ENCODE data around the gene PHETA2.

PHETA2 gene

GRCh38 chr22:42074132-42074811 is at the start of gene PHETA2:
TSS of gene PHETA2 (plus strand) at chr22:42074248. CDS start at chr22:42077294, 3,046 bp downstream.
- no peak for DNase-seq (ENCODE audit: low read depth)

- DNase-seq (ENCODE audit: low read depth): no peak
Measured at GRCh38 chr22:42025421-42025820, 48.6 kb upstream of the PHETA2 start.

DNA sequence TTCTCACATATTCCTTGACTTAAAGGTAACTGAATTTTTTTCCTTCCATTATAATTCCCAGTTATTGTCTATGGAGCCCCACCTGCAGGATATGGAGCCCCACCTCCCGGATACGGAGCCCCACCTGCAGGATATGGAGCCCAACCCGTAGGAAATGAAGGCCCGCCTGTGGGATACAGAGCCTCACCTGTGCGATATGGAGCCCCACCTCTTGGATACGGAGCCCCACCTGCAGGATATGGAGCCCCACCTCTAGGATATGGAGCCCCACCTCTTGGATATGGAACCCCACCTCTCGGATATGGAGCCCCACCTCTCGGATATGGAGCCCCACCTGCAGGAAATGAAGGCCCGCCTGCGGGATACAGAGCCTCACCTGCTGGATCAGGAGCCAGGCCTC is 47.3 kb upstream of the PHETA2 start:
- no peak for DNase-seq (ENCODE audit: low read depth)

DNA sequence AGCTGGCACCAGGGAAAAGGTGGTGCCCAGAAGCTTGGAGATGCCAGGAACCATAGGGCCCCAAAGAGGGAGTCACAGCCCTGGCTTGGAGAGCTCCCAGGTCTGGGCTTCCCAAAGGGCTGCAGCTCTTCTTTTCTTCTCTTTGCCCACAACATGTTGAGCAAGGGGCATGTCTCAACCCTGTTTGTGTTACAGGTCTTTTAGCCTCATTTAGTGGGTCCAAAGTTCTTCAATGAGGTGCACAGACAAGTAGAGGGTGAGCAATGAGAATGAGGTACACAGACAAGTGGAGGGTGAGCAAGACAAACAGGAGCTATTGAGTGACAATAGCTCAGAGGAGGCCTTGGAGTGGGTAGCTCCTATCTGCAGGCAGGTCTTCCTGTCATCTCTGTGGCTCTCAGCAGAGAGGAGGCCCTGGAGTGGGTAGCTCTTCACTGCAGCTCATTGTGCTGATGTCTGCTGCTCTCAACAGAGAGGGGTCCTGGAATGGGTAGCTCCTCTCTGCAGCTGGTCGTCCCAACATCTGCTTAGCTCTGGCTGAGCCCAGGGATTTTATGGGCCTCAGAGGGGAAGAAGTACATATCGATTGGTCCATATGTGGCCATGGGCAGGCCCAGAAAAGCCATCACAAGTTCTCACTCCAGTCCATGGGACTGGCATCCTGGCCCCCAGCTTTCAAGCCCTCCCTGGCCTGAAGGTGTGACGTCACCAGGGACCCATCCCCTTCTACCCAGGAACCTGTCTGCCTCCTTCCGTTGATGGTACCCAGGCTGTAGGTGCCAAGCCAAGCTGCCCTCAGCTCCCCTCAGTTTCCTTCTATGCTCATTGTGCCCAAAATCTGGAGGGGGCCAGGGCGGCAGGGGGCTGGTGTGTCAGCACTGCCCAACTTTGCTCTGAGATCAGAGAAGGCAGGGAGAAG is 40.5 kb upstream of the PHETA2 start:
- no peak for DNase-seq (ENCODE audit: low read depth)

DNA sequence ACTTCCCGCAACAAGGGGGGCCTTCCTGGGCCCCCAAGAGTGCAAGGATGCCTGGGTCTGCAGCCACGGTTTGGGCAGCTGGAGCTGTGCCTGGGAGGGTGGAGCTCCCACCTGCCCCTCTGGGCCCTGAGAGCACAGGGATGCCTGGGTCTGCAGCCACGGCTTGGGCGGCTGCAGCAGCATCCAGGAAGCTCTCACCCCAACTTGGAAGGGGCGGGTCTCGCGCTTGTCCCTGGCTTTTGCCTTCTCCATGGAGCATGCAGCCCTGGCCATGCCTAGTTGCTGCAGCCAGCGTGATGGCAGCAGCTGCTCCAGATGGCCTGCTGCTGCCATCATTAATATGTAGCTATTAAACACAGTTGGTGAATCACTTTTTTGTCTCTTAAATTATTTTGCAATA is 38.8 kb upstream of the PHETA2 start:
- DNase-seq (ENCODE audit: low read depth): no peak

DNA sequence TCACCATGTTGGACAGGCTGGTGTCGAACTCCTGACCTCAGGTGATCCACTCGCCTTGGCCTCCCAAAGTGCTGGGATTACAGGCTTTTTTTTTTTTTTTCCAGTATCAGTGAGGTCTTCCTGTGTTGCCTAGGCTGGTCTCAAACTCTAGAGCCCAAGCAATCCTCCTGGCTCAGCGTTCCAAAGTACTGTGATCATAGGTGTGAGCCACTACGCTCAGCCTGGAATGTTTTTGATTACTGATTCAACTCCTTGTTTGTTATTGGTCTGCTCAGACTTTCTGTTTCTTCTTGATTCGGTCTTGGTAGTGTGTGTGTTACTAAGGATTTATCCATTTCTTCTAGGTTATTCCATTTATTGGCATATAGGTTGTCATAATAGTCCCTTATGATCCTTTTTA is 34.8 kb upstream of the PHETA2 start:
- DNase-seq (ENCODE audit: low read depth): no peak

- no peak for DNase-seq (ENCODE audit: low read depth)
Measured at GRCh38 chr22:42041784-42042183, 32.3 kb upstream of the PHETA2 start.

GRCh38 chr22:42050641-42051180 is 23.3 kb upstream of the PHETA2 start:
- no peak for DNase-seq (ENCODE audit: low read depth)

GRCh38 chr22:42052765-42053164 is 21.3 kb upstream of the PHETA2 start:
- DNase-seq (ENCODE audit: low read depth): no peak

- no peak for DNase-seq (ENCODE audit: low read depth)
Measured at GRCh38 chr22:42056757-42057511, 17.1 kb upstream of the PHETA2 start.

DNA sequence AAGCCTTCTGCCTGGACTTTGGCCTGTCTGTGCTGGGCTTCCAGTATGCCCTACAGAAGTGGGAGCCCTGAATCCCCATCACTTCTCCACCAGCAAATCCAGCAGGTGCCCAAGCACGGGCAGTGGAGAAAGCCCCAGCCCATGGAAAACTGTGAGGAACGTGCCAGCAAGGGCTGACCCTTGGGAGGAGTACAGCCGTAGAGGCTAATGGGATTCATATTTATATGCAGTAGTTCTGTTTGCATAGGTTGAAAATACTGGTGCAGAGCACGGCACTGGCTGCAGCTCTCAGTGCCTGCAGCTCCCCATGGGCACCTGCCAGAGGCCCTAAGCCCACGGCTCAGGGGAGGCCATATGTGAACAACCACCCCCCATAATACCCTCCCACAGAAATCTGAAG is 13.6 kb upstream of the PHETA2 start:
- DNase-seq (ENCODE audit: low read depth): no peak

GRCh38 chr22:42061041-42061440 is 13.0 kb upstream of the PHETA2 start:
- DNase-seq (ENCODE audit: low read depth): no peak

DNA sequence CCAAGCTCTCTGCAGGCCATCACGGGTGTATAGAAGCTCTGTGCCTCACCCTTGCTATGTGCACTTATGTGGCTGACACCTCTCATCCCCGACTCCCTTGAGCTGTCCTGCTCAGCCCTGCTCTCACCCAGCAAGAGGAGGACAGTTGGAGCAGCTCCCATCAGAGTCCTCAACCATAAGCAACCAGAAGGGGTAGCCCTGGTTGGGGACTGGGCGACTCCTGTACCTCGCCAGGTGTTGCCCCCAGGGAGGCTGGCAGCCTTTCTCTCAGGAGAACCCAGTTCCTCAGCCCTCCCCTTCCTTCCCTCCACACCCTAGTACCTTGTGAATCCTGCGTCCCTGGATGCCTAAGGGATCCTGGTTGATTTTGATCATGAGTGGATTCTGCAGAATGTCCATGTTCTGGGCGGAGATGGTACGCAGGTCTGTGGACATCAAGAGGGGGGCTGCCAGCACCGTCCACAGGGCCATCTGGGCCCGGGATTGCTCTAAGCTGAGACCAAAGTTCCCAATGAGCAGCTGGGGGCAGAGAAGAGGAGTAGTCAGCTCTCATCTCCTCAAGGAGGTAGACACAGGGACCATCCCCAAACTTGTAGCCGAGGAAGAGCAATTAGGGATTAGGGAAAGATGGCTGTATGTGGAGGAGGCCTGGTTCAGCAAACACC is 11.4 kb upstream of the PHETA2 start:
- no peak for DNase-seq (ENCODE audit: low read depth)

GRCh38 chr22:42064629-42065028 is 9.4 kb upstream of the PHETA2 start:
- DNase-seq (ENCODE audit: low read depth): no peak

DNA sequence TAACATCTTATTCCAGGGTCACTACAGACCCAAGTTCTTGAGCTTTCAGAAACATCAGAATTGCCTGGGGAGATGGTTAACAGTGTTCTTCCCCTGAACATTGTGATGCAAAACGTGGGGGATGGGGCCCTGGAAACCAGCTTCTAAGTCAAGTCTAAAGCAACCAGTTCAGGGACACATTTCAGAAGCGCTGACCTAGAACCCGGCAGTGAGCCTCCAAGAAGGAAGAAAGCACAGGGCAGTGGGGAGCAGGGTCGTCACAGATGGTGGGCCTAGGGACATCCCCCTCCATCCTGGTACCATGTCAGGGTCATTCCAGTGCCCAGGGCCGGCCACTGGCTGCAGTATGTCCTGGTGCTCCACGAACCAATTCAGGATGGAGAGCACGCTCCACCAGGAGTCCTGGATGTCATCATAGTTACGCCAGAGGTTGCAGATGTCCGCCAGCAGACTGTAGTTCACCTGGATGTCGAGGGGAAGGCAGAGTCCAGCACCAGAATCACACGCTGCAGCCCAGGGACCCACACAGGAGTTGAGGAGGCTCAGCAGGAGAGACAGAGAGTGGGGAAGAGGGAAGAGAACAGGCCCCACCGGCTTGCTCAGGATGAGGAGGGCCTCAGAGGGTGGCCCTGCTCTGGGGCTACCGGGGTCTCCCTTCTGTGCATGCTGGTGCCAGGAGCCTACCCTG is 8.5 kb upstream of the PHETA2 start:
- DNase-seq (ENCODE audit: low read depth): no peak

GRCh38 chr22:42066126-42066761 is 7.8 kb upstream of the PHETA2 start:
- no peak for DNase-seq (ENCODE audit: low read depth)

GRCh38 chr22:42066937-42067336 is 7.1 kb upstream of the PHETA2 start:
- DNase-seq (ENCODE audit: low read depth): no peak

DNA sequence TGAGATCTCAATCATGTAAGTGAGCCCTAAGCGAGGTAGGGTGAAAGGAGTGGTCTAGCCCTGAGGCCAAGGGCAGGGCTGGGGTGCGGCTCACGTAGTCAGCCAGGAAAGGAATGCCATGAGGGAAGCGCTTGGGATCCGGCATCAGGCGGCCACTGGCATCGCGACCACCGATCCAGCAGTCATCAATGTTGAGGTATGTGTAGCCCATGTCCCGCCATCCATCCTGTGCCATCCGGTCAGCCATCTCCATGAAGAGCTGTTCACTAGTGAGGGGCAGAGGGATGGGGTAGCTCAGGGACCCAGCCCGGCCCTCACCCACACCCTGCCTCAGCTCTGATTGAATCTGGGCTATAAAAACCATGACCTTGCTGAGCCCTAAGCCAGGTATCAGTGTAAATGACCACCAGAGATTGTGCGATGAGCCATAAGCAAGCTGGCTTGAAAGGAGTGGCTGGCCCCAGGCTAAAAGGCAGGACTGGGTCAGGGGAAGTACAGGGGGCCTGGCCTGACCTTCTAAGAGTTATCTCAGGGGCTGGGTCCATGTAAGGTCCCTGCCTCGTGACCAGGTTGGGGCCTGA is 6.3 kb upstream of the PHETA2 start:
- DNase-seq (ENCODE audit: low read depth): no peak

GRCh38 chr22:42068291-42068690 is 5.8 kb upstream of the PHETA2 start:
- no peak for DNase-seq (ENCODE audit: low read depth)

GRCh38 chr22:42069801-42070516 is 4.1 kb upstream of the PHETA2 start:
- no peak for DNase-seq (ENCODE audit: low read depth)
